Non-pigmented ciliary epithelial cell (primary cell): Measurements from ENCODE around the gene MACC1.
"Not testable (repeated sequence)": the region's sequence is repeated elsewhere in the genome, so short reads cannot be mapped to it uniquely, and the experiment has no call there.

ENCODE experiments used
- DNase-seq: peaks from one replicate; pipeline ENCODE4 v3.0.0-alpha.2; 2010; ENCODE audit warnings: low read depth

Gene MACC1

GRCh38 chr7:20126060-20126459 is 91.1 kb downstream of the MACC1 start:
- not testable (repeated sequence) for DNase-seq

- not testable (repeated sequence) for DNase-seq
Measured at GRCh38 chr7:20124087-20124486, 93.1 kb downstream of the MACC1 start.

GRCh38 chr7:20122653-20123316 is 94.4 kb downstream of the MACC1 start:
- not testable (repeated sequence) for DNase-seq

GRCh38 chr7:20122073-20122472 is 95.1 kb downstream of the MACC1 start:
- DNase-seq = no peak

GRCh38 chr7:20121404-20121803 is 95.8 kb downstream of the MACC1 start:
- no peak for DNase-seq

- not testable (repeated sequence) for DNase-seq
Measured at GRCh38 chr7:20120611-20121168, 96.5 kb downstream of the MACC1 start.

- no peak for DNase-seq
Measured at GRCh38 chr7:20116869-20117268, 100.3 kb downstream of the MACC1 start.

GRCh38 chr7:20114468-20114867 is 102.7 kb downstream of the MACC1 start:
- DNase-seq = no peak

- DNase-seq = no peak
Measured at GRCh38 chr7:20113427-20114027, 103.7 kb downstream of the MACC1 start.

- no peak for DNase-seq
Measured at GRCh38 chr7:20112696-20113095, 104.5 kb downstream of the MACC1 start.

- no peak for DNase-seq
Measured at GRCh38 chr7:20111821-20112542, 105.2 kb downstream of the MACC1 start.

- DNase-seq = no peak
Measured at GRCh38 chr7:20107582-20107981, 109.6 kb downstream of the MACC1 start.

- DNase-seq = no peak
Measured at GRCh38 chr7:20104696-20105095, 112.5 kb downstream of the MACC1 start.

GRCh38 chr7:20102982-20103381 is 114.2 kb downstream of the MACC1 start:
- no peak for DNase-seq

- no peak for DNase-seq
Measured at GRCh38 chr7:20095862-20096261, 121.3 kb downstream of the MACC1 start.

GRCh38 chr7:20095436-20095835 is 121.7 kb downstream of the MACC1 start:
- DNase-seq = no peak

GRCh38 chr7:20089431-20089830 is 127.8 kb downstream of the MACC1 start:
- DNase-seq = no peak

- DNase-seq = no peak
Measured at GRCh38 chr7:20085086-20085485, 132.1 kb downstream of the MACC1 start.
